Purkinje cell (primary cell): ENCODE measurements around the gene IFNLR1. TPM values are rescaled to one million over a fixed set of nuclear protein-coding genes. Genes with fewer than 3 reads are reported as not detected.

Source experiments
- polyA plus RNA-seq: library from polyadenylated mRNA; unstranded; fragments of >200 nt; fragmentation: Nextera tagmentation; gene quantifications from 2 replicates; pipeline ENCODE4 v1.2.1, GENCODE V29; 2014

Gene IFNLR1
- not detected in 2 replicates for polyA plus RNA-seq

GRCh38 chr1:24186993-24187790 lies at the start of gene IFNLR1:
Gene IFNLR1 (minus strand): TSS chr1:24187289. CDS start chr1:24187248, 41 bp downstream.

DNA sequence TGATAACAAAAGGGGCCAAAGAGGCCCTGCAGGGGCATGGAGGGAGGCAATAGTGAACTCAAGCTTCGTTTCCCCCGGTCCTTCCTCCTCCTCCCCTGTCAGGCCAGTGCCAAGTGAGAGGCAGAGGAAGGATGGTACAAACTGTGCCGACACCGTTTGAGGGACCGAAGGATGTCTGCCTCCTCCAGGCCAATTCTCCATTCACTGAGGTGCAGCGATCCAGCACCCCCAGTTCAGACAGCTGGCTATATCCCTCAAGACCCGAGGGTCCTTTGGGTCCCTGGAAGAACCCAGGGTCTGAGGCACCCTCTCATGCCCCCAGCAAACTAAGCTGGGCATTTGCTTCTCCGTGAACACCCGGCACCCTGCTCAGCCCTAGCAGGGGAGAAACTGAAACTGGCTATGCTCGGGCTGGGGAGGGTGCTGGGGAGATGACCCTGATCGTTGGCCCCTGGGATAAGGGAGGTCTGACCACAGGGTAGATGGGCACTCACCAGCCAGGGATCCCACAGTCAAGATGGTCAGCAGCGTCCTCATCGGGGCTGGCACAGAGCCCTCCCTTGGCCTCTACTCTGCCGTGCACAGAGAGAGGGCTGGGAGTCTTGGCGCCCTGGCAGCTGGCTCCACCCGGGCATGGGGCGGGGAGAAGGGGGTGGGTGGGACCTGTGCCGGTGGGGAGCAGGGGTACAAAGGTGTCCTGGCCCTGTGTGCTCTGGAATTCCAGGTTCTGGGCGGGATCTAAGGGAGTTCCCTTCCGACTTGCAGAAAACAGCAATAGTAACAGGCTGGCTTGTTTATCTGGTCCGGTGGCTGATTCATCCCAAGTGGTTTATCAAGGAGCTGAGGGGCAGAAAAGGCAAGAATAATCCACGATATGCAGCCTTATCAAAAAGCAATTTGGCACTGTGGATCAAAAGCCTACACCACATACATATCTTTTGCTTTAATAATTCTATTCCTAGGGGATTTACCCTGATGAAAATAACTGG lies 44.2 kb downstream of the IFNLR1 start, which contains the start of gene IL22RA1:
Gene IL22RA1 (minus strand): TSS at position 595 of the 989 bp plus-strand sequence. CDS start 58 bp downstream, at position 537.

DNA sequence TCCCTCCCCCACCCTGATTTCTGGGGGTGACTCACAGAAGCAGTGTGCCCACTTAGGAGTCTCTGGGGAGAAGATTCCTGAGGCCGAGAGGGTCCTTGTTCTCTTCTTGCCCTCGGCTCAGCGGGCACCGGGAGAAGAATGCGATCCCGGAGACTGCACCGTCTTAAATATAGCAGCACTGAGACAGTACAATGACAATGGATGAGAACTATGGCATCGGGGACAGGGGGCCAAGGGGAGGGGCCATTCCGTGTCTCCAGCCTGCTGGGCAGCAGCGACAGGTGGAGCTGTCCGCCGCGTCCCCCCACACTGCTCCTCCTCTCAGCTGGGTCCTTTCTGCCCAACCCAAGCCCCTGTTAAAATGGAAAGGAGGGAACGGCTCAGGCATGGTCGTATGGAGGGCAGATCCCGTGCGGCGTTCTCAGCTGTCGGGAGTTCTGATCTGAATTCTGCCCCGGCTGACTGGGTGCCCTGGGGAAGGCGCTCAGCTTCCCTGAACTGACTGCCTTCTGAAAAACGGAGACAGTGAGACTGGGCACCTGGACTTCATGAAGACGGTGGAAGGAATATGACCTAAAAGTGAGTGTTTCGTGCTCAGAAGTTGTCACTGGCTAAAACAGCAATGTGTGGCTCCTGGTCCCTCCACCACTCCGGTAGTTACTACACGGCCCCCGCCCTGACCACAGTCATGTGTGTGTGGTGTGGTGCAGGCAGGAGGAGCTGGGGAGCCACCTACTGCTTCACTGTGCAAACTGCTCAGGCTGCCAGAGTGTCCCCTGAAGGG lies 74.9 kb downstream of the IFNLR1 start, which contains the start of gene MYOM3:
Gene MYOM3 (minus strand): TSS at position 140 of the 784 bp plus-strand sequence. CDS start 3,499 bp downstream, outside the sequence.

Other genes with a start within 250 kb of the IFNLR1 start
- 85.7 and 101 TPM in 2 replicates for gene PNRC2, start 227.5 kb downstream of the IFNLR1 start, polyA plus RNA-seq
- 77.6 and 90.2 TPM in 2 replicates for gene SRSF10, start 207.0 kb downstream of the IFNLR1 start, polyA plus RNA-seq
- not detected in 2 replicates for gene MYOM3, start 75.2 kb downstream of the IFNLR1 start, polyA plus RNA-seq
- not detected in 2 replicates for gene IL22RA1, start 44.1 kb downstream of the IFNLR1 start, polyA plus RNA-seq
- gene GRHL3, start 132.1 kb upstream of the IFNLR1 start, polyA plus RNA-seq, result 0.13 TPM in 1 of 2 replicates, not detected in the other
- 20.4 and 21.3 TPM in 2 replicates for gene STPG1, start 226.5 kb upstream of the IFNLR1 start, polyA plus RNA-seq
- gene NIPAL3, start 228.5 kb upstream of the IFNLR1 start, polyA plus RNA-seq, result 22.7 and 29.0 TPM in 2 replicates